ENCODE results near the gene ANKRD10.

- TF ChIP-seq FOXK2 (IDR thresholded peaks at IDR 0.05) (no peak), L3MBTL2 (conservative IDR thresholded peaks at IDR 0.05) (no peak), FOXA1 (IDR thresholded peaks at IDR 0.05) (no peak), SUZ12 (IDR thresholded peaks at IDR 0.05) (no peak), NFRKB (IDR thresholded peaks at IDR 0.05) (no peak), HDGF (IDR thresholded peaks at IDR 0.05; ENCODE audit: borderline replicate concordance) (no peak), BHLHE40 (IDR thresholded peaks at IDR 0.05; ENCODE audit: borderline replicate concordance) (no peak), TARDBP (IDR thresholded peaks at IDR 0.05) (no peak), LEF1 (IDR thresholded peaks at IDR 0.05; ENCODE audit: borderline replicate concordance) (no peak), ELF4 (IDR thresholded peaks at IDR 0.05) (no peak)
Measured at GRCh38 chr13:110874508-110874960, 40.3 kb downstream of the ANKRD10 start.

All from HEK293T (cell line).